HG03196 (cell line): ENCODE data around the gene SAMD11.
A peak's percentile ranks its signal among the peaks of the same experiment; 100 is the strongest.

ENCODE experiments used
- ATAC-seq: cut with Tn5 transposase; IDR thresholded peaks from one replicate; pipeline ENCODE4 v1.9.1; 2021; ENCODE audit not compliant: unreplicated experiment

The SAMD11 gene

GRCh38 chr1:962381-963300 is 38.9 kb downstream of the SAMD11 start:
- no peak for ATAC-seq

DNA sequence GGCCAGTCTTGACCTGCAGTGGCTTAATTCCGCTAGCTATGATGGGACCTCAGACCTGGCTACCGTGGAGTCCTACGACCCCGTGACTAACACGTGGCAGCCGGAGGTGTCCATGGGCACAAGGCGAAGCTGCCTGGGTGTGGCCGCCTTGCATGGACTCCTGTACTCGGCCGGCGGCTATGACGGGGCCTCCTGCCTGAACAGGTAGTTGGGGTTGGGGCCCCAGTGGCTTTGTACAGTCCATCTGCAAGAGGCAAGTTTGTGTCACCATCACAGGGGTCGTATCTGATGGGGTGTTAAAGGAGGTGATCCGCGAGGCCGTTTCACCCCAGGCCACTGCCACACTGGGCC is 39.6 kb downstream of the SAMD11 start:
- no peak for ATAC-seq

DNA sequence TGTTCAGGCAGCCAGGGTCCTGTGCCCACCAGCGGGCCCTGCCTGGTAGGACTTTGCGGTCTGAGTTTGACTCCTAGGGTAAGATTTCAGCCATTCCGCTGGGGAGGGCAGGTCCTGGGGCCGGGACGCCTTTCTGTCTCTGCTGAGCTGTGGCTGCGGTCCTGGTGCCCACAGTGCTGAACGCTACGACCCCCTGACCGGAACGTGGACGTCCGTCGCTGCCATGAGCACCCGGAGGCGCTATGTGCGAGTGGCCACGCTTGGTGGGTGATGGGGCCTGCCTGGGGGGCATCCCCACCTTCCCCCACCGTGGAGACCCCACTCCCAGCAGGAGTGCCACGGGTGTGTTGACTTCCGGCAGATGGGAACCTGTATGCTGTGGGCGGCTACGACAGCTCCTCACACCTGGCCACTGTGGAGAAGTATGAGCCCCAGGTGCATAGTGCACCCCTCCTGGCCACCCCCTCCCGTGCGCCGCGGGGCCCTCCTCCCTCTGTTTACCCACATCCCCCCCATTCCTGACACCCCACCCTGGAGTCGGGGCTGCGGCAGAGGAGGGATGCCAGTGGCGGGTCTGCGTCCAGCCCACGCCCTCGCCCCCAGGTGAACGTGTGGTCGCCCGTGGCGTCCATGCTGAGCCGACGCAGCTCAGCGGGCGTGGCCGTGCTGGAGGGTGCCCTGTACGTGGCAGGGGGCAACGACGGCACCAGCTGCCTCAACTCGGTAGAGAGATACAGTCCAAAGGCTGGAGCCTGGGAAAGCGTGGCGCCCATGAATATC is 40.2 kb downstream of the SAMD11 start:
- no peak for ATAC-seq

DNA sequence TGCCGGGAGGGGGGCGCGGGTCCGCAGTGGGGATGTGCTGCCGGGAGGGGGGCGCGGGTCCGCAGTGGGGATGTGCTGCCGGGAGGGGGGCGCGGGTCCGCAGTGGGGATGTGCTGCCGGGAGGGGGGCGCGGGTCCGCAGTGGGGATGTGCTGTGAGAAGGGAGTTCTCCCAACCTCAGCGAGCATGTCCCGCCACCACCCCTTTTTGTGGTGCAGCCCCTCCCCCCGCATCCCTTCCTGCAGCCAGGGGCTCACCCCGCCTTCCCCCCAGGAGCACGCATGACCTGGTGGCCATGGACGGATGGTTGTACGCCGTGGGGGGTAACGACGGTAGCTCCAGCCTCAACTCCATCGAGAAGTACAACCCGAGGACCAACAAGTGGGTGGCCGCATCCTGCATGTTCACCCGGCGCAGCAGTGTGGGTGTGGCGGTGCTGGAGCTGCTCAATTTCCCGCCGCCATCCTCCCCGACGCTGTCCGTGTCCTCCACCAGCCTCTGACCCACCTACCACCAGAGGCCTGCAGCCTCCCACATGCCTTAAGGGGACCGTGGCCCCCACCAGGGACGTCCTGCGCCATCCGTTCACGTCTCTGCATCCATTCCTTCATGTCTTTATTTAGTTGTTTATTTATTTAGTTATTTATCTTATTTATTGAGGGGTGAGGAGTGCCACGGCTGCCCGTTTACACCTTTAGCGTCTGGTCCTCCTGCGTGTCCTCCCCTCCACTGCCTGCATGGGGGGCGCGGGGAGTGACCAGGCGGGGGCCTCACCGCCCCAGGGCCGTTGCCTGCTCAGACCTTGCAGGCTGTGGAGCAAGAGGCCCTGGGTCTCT is 41.2 kb downstream of the SAMD11 start:
- ATAC-seq: no peak

- no peak for ATAC-seq
Measured at GRCh38 chr1:965526-966134, 41.9 kb downstream of the SAMD11 start.

DNA sequence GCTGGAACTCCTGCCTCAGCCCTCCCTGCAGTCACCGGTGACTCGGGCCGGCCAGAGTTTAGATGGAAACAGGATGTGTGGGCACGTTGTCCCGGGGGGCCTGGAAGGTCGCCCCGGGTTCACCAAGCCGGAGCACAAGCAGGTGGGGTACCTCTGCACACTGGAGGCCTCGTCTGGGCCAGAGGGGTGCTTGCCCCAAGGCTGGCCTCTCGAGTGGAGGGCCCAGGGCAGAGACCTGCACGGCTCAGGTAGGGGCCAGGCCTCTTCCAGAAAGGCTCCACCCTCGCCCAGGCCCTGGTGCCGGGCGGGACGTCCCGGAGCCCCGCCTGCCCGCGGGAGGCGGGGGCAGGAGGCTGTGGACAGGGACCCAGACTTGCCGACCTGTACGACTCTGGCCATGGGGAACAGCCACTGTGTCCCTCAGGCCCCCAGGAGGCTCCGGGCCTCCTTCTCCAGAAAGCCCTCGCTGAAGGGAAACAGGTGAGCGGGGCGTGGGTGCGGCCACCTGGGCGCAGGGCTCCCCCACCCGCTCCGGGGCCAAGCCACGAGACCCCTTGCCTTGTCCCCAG is 42.5 kb downstream of the SAMD11 start, which contains the start of gene PLEKHN1:
TSS of gene PLEKHN1 (plus strand) at position 348 of the 569 bp plus-strand sequence. CDS start at position 398, 50 bp downstream.
- peak; percentile 20 for ATAC-seq

DNA sequence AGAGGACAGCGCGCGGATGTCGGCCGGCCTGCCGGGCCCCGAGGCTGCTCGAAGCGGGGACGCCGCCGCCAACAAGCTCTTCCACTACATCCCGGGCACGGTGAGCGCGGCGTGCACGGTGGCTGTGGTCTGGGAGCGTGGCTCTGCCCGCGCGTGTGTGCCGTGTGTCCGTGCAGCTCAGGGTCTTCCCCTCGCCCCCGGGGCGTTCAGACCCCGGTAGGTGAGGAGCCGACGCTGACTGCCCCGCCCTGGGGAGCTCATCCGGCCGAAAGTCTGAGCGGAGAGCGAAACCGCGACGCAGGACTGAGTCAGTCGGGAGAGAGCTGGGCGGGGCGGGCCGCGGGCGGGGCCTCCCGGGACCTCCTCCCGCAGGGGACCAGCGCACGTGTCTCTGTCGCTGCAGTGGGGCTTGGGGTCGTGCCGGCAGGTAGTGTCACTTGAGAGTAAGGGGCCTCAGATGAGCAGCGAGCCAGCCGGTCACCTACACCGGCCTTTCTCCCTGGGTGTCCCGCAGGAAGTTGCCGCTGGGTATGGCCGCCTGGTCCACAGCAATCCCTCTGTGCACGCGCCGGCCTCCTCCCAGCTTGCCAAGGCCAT is 43.1 kb downstream of the SAMD11 start:
- ATAC-seq: peak; percentile 54

DNA sequence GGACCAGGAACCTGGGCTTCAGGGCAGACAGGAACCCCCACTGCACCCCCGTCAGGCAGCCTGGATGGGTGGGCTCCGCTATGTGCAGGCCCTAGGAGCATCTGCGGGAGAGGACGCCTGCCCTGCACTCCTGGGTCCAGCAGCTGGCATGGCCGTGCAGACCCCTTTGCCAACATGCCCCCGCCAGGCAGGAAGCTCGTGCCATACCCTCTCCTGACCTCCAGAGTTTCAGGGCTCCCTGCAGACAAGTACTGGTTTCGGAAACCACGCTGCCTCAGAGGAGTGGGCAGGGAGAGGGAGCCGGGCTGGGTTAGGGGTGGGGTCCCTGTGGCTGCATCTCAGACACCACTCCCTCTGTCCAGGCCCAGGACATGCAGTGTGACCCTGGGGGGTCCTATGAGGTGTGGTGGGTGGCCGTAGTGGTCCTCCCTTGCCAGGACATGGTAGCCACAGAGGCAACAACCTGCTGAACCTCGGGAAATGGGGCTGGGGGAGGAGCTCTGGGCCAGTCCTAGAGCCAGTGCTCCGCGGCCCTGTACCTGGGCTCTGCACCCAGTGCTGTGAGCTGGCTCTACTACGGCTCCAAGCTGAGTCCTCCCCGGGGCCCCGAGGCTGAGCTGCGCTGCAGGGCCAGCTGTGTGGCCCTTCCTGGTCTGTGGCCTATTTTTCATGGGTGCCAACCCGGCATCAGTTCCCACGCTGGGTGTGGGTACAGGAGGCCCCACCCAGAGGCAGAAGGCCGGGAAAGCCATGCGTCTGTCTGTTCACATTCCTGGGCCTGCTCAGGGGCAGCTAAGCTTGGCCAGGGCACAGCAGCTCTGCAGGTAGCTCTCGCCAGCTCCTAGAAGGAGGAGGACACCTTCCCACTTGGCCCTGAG is 44.0 kb downstream of the SAMD11 start:
- ATAC-seq: no peak

DNA sequence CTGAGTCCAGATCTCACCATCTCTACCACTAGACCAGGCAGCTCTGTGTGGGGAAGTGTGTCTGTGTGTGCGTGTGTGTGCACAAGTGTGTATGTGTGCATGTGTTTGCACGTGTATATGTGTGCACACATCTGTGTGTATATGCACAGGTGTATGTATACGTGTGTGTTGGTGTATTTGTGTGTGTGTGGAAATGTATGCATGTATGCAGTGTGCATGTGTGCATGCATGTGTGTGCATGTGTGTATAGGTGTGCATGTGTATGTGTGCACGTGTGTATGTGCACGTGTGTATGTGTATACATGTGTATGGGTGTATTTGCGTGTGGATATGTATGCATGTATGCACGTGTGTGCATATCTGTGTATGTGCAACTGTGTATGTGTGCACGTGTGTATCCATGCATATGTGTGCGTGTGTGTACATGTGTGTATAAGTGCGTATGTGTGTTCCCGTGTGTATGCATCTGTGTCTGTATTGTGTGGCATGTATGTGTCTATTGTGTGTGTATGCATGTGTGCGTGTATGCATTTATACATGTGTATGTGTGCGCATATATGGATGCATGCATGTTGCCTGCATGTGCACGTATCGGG is 45.6 kb downstream of the SAMD11 start:
- no peak for ATAC-seq

DNA sequence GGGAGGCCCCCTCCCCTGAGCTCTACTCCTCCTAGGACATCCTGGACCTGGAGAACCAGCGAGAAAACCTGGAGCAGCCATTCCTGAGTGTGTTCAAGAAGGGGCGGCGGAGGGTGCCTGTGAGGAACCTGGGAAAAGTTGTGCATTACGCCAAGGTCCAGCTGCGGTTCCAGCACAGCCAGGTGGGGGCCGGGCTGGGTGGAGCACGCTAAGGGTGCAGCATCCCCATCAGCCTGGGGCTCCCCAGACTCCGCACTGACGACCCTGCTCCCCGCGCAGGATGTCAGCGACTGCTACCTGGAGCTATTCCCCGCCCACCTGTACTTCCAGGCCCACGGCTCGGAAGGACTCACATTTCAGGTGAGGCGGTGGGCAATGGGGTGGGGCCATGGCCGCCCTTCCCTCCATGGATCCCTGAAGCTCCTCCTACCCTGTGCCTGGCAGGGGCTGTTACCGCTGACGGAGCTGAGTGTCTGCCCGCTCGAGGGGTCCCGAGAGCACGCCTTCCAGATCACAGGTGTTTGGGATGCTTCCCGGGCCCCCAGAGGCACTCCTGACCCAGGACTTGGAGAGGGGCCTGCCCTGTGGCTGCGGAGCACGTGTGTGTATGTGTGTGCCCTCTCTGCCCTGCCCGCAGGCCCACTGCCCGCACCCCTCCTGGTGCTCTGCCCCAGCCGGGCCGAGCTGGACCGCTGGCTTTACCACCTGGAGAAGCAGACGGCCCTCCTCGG is 46.7 kb downstream of the SAMD11 start:
- no peak for ATAC-seq

DNA sequence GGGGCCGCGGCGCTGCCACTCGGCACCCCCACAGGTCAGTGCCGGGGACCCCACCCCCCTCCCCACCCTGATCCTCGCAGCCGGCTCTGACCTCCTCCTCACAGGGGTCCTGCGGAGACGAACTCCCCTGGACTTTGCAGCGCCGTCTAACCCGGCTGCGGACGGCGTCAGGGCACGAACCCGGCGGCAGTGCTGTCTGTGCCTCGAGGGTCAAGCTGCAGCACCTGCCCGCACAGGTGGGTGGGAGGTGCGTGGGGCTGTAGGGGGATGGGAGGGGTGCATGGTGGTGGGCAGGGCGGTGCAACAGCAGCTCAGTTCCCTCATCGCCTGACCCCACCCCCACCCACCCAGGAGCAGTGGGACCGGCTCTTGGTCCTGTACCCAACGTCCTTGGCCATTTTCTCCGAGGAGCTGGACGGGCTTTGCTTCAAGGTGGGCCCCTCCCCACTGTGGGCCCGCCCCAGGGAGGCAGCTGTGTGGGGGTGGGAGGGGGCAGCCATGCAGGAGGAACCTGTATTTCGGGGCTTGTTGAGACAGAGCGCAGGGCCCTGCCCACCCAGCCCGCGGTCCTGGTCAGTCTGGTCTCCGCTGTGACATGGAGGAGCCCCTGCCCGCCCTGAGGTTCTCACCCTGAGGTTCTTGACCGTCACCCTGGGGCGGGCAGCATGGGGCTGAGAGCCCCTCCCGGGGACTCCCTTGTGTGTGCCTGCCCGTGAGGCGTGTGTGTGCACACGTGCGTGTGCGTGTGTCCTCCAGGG is 47.4 kb downstream of the SAMD11 start:
- no peak for ATAC-seq

DNA sequence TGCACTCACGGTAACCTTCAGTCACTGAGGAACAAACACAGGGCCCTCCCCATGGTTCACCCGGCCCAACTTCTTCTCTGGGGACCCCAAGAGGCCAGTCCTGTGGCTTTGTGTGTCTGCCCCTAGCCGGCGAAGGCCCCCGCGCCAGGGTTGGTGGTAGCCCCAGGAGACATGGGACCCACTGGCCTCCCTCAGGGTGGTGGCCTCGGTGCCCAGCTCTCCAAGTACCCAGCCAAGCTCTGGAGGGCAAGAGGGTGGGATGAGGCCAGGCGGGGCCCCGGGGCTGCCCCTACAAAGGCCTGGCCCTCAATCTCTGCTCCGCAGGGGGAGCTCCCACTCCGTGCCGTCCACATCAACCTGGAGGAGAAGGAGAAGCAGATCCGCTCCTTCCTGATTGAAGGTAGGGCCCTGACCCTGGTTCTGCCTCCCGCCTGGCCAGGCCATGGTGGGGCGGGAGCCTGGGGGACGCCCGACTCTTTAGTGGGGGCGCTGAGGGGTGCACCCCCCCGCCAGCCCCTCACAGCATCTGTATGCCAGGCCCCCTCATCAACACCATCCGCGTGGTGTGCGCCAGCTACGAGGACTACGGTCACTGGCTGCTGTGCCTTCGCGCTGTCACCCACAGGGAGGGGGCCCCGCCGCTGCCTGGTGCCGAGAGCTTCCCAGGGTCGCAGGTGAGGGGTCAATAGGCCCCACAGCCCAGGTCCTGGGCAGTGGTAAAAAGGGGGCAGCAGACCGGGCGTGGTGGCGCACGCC is 48.2 kb downstream of the SAMD11 start:
- no peak for ATAC-seq

GRCh38 chr1:972726-973458 is 49.2 kb downstream of the SAMD11 start:
- no peak for ATAC-seq

GRCh38 chr1:973459-974292 is 50.0 kb downstream of the SAMD11 start:
- no peak for ATAC-seq

DNA sequence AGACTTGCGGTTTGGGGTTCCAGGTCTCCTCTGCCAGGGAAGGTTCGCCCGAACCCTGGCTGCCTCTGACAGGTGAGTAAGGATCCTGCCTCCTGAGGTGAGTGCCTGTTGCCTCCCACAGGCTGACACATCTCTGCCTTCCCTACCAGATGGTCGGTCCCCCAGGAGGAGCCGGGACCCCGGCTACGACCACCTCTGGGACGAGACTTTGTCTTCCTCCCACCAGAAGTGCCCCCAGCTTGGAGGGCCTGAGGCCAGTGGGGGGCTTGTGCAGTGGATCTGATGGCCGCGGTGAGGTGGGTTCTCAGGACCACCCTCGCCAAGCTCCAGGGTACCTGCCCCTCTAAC is 50.5 kb downstream of the SAMD11 start:
- no peak for ATAC-seq
